Activated CD4-positive, alpha-beta T cell treated with anti-CD3 and anti-CD28 coated beads, Interleukin-2, Interleukin-4, amounts not matched to agents 100 ng/mL and 50 ng/mL, durations not matched to agents 16 hours and 8 hours (primary cell): ENCODE measurements around the gene SARS2.
"Not testable (repeated sequence)": the region's sequence is repeated elsewhere in the genome, so short reads cannot be mapped to it uniquely, and the experiment has no call there.

Experiments
- DNase-seq: peaks from one replicate; pipeline ENCODE4 v3.0.0-alpha.2; 2020; ENCODE audit warnings: low spot score

SARS2 gene

GRCh38 chr19:38929929-38930775 is at the start of gene SARS2:
SARS2 (minus strand) TSS chr19:38930763; CDS start chr19:38930736, 27 bp downstream.
- DNase-seq = peak; percentile 95

- DNase-seq = no peak
Measured at GRCh38 chr19:38979812-38980211, 49.2 kb upstream of the SARS2 start.

- no peak for DNase-seq
Measured at GRCh38 chr19:38978326-38978689, 47.7 kb upstream of the SARS2 start.

- DNase-seq = peak; percentile 96
Measured at GRCh38 chr19:38977445-38978325, 47.1 kb upstream of the SARS2 start.

- DNase-seq = no peak
Measured at GRCh38 chr19:38975861-38976271, 45.3 kb upstream of the SARS2 start.

- no peak for DNase-seq
Measured at GRCh38 chr19:38975214-38975860, 44.8 kb upstream of the SARS2 start, which contains the start of gene FBXO17. FBXO17 (minus strand) TSS chr19:38975742; CDS start chr19:38950319, 25,423 bp downstream.

- DNase-seq = no peak
Measured at GRCh38 chr19:38974624-38975213, 44.2 kb upstream of the SARS2 start.

GRCh38 chr19:38971672-38972071 is 41.1 kb upstream of the SARS2 start:
- no peak for DNase-seq

GRCh38 chr19:38970664-38971532 is 40.3 kb upstream of the SARS2 start:
- no peak for DNase-seq

- DNase-seq = not testable (repeated sequence)
Measured at GRCh38 chr19:38966149-38966548, 35.6 kb upstream of the SARS2 start.

GRCh38 chr19:38964738-38965137 is 34.2 kb upstream of the SARS2 start:
- DNase-seq = no peak

- no peak for DNase-seq
Measured at GRCh38 chr19:38959618-38960017, 29.1 kb upstream of the SARS2 start.

GRCh38 chr19:38958301-38958700 is 27.7 kb upstream of the SARS2 start:
- DNase-seq = no peak

GRCh38 chr19:38956264-38956663 is 25.7 kb upstream of the SARS2 start:
- no peak for DNase-seq

GRCh38 chr19:38953677-38954076 is 23.1 kb upstream of the SARS2 start:
- no peak for DNase-seq

- peak; percentile 48 for DNase-seq
Measured at GRCh38 chr19:38952395-38953165, 22.0 kb upstream of the SARS2 start.

GRCh38 chr19:38951187-38951586 is 20.6 kb upstream of the SARS2 start:
- no peak for DNase-seq

- DNase-seq = peak; percentile 78
Measured at GRCh38 chr19:38949580-38950367, 19.2 kb upstream of the SARS2 start.
